Measurements from ENCODE around the gene NRSN2. TPM values are rescaled to one million over a fixed set of nuclear protein-coding genes. Genes with fewer than 3 reads are reported as not detected.
"Not testable (repeated sequence)": the region's sequence is repeated elsewhere in the genome, so short reads cannot be mapped to it uniquely, and the experiment has no call there.

The NRSN2 gene
- total RNA-seq, 1 donor from 2014 or later, result 13.2 TPM

DNA sequence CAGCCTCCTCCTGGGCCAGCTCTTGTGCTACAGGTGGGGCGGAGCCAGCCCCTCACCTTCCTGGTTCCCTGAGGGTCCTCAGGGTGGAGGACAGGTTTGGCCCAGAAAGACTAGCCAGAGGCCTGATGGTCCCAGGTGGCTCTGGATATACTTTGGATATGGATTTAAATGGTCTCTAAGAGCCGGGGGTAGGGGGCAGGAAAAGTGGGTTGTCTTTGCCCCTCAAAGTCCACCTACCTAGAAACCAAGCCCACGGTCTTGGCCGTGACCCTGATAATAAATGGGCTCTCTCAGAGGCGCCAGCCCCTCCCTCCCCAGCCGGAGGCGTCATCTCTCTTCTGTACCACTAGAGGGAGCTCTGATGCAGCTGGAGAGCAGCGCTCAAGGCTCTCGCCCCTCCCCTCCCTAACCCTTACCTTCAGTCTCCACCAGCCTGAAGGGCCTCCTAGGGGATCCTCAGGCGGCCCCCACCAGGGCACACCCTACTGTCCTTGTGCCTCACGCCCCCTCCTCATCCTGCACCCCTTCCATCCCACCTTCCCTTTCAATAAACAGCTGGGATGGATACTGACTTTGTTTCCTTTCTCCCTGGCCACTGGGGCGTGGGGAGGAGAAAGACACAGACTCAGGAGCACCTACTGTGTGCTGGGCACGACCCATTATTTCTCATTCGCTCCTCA lies 7.5 kb downstream of the NRSN2 start:
- peak; percentile 84 for DNase-seq (ENCODE audit: low spot score)

DNA sequence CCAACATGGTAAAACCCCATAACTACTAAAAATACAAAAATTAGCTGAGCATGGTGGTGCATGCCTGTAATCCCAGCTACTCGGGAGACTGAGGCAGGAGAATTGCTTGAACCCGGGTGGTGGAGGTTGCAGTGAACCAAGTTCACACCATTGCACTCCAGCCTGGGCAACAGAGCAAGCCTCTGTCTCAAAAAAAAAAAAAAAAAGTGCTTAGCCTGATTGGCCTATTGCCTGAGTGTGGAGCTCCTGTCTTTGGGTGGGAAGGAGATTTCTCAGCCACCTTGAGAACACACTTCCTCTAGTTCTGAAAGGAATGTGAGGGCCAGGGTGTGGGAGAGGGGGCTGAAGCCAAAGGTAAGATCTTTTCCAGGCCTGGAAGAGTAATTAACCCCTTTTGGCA lies 9.2 kb downstream of the NRSN2 start:
- DNase-seq (ENCODE audit: low spot score), result not testable (repeated sequence)

DNA sequence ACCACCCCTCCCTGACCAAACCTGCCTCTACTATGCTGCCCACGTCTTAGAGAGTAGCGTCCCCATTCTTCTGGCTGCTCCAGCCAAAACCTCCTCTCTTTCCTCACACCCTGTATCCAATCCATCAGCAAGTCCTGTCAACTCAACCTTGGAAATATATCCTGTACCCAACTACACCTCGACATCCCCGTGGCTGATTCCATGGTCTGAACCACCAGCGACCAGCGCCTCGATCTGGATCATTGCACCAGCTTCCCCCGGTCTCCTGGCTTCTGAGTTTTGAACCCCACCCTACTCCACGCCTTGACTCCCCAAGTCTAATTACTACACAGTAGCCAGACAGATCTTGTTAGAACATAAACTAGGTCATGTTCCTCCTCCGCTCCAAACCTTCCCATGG lies 9.8 kb downstream of the NRSN2 start:
- DNase-seq (ENCODE audit: low spot score), result no peak

DNA sequence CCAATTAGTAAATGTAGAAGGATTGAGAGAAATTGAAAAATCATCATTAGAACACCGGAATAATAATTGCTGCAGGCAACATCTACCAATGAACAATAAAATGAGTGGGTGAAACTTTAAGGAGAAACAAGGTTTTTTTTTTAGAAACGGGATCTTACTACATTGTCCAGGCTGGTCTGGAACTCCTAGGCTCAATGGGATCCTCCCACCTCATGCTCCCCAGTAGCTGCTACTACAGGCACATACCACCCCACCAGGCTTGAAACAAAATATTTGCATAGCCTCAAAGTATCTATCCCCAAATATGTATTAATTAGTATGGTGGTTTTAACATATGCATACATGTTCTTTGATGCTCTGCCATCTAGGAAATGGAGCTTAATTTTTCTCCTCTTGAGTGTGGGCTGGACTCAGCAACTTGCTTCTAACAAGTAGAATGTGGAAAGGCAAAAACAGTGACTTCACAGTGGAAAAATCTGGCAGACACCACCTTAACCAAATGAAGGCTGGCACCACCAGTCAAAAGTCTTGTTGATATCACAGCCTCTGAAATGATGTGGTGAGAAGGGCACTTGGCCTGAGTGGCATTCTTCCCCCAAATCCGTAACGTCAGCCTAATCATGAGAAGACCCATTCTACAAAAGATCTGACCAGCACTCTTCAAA lies 12.1 kb downstream of the NRSN2 start:
- DNase-seq (ENCODE audit: low spot score), result no peak

DNA sequence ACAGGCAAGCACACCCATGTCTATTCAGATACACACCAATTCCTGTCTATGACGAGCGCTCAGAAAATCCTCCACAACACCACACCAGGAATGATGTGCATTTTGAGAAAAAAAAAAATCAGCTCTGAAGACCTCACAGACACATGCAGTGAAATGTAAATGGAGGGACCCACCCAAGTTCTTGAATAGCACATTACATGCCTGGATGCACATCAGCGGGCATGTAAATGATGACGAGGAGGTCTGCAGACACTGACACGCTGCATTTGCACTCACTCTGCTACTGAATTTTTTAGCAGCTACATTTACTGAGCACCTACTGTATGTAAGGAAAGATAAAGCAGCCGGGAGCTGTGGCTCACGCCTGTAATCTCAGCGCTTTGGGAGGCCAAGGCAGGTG lies 14.7 kb downstream of the NRSN2 start:
- DNase-seq (ENCODE audit: low spot score), result no peak

DNA sequence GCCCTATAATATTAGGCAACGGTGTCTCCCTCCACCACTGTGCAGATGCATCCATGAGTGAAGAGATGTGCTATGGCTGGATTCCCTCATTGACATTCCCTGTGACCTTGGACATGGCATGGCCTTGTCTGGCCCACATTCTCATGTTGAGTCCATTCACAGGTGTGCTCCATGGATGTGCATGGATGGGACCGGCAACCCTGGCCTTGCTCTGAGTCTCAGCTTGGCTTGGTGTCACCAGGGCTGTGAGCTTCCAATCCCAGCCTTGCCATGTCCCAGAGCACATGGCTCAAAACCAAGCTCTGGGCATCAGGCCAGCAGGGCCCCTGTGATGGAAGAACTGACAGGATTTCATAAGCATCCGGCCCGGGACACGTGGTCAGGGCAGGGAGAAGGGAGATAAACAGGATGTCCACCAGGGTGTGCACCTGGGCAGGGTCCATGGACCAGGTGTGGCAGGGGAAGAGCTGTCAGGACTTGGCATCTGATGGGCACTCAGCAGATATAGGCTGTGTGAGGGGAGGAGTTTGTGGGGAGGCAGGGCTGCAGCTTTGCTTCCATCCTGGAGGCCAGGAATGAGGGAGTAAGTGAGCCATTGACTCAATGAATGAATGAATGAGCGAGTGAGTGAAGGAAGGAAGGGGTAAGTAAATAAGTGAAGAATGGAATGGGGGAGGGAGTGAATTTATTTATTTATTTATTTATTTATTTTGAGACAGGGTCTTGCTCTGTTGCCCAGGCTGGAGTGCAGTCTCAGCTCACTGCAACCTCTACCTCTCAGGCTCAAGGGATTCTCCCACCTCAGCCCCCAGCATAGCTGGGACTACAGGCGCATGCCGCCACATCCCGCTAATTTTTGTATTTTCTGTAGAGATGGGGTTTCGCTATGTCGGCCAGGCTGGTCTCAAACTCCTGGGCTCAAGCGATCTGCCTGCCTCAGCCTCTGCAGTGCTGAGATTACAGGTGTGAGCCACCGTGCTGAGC lies 15.7 kb downstream of the NRSN2 start:
- peak; percentile 69 for DNase-seq (ENCODE audit: low spot score)

DNA sequence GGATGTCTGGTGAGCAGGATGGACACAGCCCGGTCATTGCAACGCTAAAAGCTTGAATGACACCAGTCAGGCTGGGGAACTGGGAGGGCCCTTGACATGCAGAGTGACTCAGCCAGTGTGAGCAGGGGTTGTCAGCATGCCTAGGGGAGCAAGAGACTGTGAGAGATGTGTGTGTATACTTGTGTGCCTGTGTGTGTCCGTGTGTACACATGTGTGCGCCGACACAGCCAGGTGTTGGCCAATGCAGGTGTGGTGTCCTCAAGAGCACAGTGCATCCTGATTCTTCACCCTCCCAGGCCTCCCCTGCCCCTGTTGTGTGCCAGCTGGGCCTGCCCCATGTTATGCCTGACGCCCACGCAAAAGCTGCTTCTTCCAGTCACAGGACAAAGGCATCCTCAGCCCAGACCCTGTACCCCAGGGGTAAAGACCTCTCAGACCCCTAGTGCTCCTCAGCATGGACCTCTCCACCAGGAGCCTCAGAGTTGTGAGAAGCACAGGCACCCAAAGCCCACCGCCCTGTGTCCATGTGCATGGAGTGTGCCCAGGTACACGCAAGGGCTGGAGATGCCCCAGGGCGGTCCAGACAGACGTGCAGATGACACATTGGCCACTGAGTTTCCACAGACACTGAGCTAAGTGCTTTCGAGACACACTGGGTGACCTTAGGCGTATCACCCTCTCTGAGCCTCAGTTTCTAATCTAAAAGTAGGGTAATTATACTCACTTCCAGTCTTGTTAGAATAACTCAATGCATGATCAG lies 16.6 kb downstream of the NRSN2 start:
- DNase-seq (ENCODE audit: low spot score), result no peak

DNA sequence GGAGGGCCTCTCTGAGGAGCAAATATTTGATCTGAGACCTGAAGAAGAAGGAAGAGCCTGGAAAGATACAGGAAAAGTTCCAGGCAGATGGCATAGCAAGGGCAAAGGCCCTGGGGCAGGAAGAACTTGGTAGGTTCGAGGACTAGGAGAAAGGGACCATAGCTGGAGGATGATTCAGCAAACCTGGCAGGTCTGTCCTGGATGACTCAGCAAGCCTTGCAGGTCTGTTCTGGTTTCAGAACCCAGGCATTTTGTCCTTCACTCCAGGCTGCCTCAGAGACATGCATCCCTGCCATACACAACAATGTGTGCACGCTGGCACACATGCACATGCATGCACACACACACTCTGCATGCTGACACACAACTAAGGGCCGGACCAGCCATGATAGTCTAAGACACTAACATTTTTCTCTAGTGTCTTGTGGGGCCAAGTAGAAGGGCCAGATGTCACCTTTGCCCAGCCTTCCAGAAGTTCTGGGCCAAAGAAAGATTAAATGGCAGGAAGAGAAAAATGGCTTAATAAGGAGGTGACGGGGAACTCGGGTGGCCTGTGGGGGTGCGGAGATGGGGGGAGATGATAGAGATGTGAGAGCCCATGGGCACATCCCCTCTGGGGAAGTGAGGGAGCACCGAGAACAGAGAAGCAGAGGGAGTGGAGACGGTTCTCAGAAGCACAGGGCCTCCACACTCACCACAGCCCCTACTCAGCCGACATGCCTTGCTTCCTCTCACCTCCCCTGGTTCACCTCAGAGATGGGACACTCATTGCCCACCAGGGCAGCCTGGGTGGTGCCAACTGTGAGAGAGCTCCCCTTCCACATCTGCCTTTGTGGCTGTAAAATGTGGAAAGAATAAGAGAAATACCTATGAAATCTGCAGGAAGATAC lies 18.2 kb downstream of the NRSN2 start:
- DNase-seq (ENCODE audit: low spot score), result no peak

DNA sequence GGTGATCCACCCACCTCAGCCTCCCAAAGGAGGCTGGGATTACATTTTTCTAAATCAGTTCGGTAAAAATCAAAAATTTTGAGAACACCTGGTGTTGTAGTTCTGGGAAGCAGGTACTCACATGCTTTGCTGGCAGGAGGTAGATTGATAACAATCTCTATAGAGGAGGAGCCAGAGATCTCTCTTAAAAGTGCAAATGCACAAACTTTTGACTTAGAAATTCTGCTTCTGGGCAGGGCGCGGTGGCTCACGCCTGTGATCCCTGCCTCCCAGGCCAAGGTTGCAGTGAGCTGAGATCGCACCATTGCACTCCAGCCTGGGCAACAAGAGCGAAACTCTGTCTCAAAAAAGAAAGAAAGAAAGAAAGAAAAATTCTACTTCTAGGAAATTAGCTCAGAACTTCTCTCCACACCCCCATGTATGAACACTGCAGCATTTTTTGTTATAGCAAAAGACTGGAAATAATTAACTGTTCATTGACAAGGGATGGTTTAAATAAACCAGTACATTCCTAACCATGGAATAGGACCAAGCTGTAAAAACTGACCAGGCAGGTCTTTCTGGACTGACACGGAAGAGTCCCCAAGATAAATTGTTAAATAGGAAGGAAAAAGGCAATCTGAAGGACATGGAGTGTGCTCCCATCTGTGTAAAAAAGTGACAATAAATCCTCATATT lies 19.3 kb downstream of the NRSN2 start:
- DNase-seq (ENCODE audit: low spot score), result peak; percentile 47

DNA sequence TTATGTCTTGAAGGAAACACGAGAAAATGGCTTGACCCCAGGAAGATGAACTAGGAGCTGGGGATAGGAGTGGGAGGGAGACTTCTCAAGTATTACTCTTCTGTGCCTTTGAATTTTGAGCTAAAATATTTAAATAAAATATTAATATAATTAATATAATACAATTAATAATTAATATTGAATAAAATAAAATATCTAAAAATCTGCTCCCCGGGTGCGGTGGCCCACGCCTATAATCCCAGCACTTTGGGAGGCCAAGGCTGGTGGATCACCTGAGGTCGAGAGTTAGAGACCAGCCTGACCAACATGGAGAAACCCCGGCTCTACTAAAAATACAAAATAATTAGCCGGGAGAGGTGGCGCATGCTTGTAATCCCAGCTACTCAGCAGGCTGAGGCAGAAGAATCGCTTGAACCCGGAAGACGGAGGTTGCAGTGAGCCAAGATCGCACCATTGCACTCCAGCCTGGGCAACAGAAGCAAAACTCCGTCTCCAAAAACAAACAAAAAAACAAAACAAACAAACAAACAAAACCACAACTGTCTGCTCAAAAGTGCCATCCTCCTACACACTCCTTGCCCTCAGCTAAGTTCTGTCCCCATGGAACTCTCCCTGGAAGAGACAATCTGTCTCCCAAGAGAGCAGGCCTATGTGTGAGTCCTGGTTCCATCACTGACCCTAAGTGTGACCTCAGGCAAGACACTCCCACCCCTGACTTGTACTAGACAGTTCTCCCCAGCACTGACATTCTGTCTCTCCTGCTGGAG lies 20.0 kb downstream of the NRSN2 start:
- DNase-seq (ENCODE audit: low spot score), result no peak

DNA sequence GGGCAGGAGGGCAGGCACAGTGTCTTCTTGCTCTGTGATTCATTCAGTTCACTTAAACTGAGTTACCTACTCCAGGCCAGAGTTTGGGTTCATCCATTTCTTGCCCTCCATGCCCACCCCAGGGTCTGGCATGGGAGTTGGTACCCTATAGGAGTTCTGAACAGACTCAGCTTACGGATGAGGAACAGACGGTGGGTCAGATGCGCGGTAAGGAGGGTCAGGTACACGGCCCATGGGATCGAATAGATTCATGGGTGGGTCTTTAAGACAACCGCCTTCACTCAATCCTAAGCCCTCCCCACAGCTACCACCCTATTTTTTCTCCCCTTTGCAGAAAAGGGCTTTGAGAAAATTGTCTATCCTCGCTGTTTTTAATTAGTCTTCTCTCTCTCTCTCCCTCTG lies 20.6 kb downstream of the NRSN2 start:
- no peak for DNase-seq (ENCODE audit: low spot score)

DNA sequence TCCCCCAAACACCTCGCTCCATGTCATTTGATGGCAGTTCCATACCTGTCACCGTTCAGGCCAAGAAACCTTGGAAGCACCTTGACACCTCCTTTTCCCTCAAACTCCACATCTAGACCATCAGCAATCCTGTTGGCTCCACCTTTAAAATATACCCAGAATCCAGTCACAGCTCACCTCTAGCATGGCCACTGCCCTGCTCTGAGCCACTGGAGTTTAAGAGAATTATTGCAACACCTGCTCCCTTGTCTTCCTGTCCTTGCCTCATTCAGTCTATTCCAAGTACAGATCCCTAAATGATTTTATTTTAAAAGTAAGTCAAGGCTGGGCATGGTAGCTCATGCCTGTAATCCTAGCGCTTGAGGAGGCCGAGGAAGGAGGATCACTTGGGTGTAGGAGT lies 22.0 kb downstream of the NRSN2 start:
- DNase-seq (ENCODE audit: low spot score), result no peak

DNA sequence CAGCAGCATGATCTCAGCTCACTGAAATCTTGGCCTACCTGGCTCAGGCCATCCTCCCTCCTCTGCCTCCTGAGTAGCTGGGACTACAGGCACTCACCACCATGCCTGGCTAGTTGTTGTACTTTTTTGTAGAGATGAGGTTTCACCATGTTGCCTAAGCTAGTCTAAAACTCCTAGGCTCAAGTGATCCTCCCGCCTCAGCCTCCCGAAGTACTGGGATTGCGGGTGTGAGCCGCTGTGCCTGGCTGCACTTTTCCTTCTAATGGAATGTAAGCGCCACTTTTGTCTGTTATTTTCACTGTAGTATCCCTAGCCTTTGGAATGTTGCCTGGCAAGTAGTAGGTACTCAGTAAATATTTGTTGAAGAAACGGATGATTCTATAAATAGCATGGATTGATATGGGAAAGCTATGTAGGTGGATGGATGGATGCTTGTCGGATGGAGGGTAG lies 23.3 kb downstream of the NRSN2 start:
- DNase-seq (ENCODE audit: low spot score), result no peak

DNA sequence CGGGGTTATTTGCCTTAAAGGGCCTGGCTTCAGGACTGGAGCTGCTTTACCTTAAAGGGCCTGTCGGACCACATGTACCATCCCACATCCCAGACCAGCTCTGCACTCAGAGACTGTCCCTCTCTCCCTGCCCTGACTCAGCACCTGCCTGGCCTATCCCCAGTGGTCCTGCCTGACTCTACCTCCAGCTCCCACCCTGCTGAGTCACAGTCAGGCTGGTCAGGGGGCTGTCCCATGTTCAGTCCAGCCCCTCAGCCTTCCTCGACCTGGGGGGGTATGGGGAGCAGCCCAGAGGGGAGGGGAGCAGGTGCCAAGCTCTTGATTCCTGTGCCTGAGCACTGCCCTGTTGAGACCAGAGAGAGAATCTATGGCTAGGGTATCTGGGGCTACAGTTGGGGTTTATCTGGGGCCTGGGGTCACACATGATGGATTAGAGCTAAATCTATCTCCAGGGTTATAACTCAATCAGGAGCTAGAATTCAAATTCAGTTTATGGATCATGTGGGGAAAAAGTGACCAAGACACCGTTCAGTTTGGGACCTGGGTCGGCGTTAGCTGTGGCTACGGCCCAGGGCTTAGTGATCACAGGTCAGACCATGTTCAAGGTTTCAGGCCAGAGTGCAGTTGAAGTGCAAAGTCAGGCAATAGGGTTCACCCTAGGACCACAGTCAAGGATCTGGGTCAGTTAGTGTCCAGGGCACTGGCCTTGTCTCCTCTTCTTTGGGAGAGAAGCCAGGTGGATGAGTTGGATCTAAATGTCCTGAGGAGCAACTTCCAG lies 24.3 kb downstream of the NRSN2 start:
- DNase-seq (ENCODE audit: low spot score), result no peak

DNA sequence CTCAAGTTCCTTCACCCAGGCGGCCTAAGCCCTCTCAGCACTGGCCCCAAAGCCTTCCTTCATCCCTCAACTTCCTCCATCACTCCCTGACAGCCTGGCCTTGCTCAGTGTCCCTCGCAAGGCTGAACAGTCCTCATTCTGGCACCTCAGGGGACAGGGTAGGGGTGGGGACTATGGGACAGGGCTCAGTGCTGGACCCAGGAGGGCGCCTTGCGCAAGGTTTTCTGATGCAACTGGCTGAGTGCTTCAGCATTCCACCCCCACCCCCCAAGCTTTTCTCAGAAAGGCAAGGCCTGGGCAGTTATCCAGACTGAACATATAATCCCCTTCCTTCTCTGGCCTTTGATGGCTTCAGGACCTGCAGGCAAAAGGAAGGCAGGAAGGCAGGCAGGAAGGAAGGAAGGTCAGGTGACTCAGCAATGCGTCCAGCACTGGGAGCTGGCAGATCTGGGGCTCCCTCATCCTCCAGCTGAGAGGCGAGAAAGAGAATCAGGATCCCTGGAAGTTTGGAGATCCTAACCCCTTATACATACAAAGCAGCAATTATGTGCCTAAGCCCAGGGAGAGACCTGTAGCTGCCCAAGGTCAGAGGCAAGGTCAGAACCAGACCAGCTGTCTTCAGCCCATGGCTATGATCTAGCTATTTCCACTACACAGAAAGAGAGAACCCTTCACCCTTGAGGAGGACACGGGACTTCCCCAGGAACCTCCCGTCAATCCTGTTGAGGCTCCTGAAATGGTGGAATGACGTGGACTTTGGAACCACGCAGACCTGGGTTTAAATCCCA lies 25.0 kb downstream of the NRSN2 start:
- DNase-seq (ENCODE audit: low spot score), result peak; percentile 95

DNA sequence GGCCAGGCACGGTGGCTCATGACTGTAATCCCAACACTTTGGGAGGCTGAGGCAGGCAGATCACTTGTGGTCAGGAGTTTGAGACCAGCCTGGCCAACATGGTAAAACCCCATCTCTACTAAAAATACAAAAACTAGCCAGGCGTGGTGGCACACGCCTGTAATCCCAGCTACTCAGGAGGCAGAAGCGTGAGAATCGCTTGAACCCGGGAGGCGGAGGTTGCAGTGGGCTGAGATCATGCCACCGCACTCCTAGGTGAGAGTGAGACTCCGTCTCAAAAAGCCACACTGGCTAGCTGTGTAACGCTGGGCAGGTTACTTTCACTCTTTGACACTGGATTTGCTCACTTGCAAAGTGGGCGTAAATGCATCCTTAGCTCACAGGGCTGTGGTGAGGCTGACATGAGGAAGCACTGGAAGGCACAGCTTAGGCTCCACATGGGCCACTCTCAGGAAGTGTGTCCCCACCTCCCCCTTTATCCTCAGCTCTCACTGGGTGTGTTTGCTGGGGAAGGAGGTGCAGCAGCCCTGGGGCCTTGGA lies 25.7 kb downstream of the NRSN2 start:
- DNase-seq (ENCODE audit: low spot score), result not testable (repeated sequence)
